ENCODE measurements around the gene TENT4A.

TENT4A gene

DNA sequence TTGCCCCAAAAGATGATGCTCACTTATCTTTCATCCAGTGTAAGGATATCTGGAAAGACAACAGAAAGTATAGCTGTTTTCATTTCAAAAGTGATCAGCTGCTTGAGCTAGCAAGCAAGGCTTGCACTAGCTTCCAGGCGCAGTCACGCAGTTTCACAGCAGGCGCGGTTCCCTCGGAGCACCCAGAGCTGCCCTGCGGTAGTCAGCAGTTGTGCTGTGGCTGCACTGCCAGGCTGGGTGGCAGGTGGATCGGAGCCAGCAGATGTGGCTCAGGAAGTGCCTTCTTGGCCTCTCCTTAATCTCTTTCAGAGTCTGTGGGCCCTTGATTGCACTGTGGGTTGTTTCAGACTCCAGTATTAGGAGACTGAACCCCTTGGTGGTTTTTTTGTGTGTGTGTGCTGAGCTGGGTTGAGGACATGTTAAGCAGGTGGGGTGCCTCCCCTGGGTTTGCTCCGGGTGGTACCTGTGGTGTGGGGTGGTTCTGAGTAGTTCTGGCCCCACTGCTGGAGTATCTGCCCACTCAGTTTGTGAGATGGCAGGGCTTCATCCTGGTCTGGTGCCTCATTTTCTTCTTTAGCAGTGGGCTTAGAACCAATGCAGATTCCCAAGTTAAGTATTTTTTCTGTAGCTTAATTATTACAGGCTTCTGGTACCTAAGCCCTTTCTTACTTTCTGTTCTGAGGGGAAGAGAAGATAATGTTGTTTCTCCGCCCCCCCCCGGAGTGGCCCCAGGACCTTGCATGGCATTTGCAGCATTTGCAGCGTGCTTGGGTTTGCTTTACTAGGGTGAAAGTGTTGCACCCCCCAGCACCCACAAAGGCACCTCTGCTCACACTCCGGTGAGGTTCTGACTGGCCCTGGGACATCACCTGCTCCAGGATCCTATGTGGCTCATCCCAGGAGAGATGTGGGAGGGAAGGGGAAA, 16.4 kb downstream of the TENT4A start:
- CTCF ChIA-PET, result interaction anchor here (0.9 to 1.7 kb wide), 3 partner anchors 11 to 1238 kb away, joined by 3 to 5 read pairs (median 4); partner anchors contain the start of genes NSUN2 and SRD5A1
- POLR2A ChIA-PET, result no interaction called here
- TF ChIP-seq, protein P1, sequence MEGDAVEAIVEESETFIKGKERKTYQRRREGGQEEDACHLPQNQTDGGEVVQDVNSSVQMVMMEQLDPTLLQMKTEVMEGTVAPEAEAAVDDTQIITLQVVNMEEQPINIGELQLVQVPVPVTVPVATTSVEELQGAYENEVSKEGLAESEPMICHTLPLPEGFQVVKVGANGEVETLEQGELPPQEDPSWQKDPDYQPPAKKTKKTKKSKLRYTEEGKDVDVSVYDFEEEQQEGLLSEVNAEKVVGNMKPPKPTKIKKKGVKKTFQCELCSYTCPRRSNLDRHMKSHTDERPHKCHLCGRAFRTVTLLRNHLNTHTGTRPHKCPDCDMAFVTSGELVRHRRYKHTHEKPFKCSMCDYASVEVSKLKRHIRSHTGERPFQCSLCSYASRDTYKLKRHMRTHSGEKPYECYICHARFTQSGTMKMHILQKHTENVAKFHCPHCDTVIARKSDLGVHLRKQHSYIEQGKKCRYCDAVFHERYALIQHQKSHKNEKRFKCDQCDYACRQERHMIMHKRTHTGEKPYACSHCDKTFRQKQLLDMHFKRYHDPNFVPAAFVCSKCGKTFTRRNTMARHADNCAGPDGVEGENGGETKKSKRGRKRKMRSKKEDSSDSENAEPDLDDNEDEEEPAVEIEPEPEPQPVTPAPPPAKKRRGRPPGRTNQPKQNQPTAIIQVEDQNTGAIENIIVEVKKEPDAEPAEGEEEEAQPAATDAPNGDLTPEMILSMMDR (IDR thresholded peaks at IDR 0.05; ENCODE audit: insufficient read depth, low read length, missing control alignments), result no peak
- DNase-seq (ENCODE audit: low read depth, low spot score), result no peak
- no peak overlapping the region for H3K4me3 ChIP-seq (ENCODE audit: low read depth, low read length)

- H3K4me3 ChIP-seq (ENCODE audit: low read depth, low read length), result no peak overlapping the region
- POLR2A ChIA-PET, result no interaction called here
- TF ChIP-seq, protein P1 (IDR thresholded peaks at IDR 0.05; ENCODE audit: insufficient read depth, low read length, missing control alignments), result no peak
- CTCF ChIA-PET, result interaction anchor here (0.9 to 3.8 kb wide), 4 partner anchors 10 to 1239 kb away, joined by 3 to 31 read pairs (median 4); partner anchors contain the start of genes NSUN2 and SRD5A1
- no peak for DNase-seq (ENCODE audit: low read depth, low spot score)
Measured at GRCh38 chr5:6730407-6730806, 17.2 kb downstream of the TENT4A start.

DNA sequence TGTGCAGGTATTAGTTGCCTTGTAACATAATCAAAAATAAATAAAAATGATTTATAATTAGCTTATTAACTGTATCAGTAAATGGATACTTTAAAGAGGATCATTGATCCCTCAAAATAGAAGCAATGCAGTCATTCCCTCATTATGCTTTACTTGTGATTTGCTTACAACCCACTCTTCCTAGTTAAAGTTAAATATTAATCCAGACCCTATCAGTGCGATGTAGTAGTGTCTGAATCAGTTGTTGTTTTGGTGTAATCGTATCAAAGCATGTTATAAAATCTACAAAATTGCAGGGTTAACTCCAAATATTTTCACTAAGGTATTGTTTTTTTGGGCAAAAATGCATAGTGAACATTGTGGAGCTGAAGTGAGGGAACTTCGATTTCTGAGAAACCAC, 17.6 kb downstream of the TENT4A start:
- TF ChIP-seq, protein P1 (IDR thresholded peaks at IDR 0.05; ENCODE audit: insufficient read depth, low read length, missing control alignments), result no peak
- no peak for DNase-seq (ENCODE audit: low read depth, low spot score)
- ChIA-PET CTCF (interaction anchor here (0.9 to 3.8 kb wide), 5 partner anchors 8 to 1239 kb away, joined by 3 to 31 read pairs (median 4); partner anchors contain the start of genes NSUN2 and SRD5A1), POLR2A (no interaction called here)
- H3K4me3 ChIP-seq (ENCODE audit: low read depth, low read length), result no peak overlapping the region

DNA sequence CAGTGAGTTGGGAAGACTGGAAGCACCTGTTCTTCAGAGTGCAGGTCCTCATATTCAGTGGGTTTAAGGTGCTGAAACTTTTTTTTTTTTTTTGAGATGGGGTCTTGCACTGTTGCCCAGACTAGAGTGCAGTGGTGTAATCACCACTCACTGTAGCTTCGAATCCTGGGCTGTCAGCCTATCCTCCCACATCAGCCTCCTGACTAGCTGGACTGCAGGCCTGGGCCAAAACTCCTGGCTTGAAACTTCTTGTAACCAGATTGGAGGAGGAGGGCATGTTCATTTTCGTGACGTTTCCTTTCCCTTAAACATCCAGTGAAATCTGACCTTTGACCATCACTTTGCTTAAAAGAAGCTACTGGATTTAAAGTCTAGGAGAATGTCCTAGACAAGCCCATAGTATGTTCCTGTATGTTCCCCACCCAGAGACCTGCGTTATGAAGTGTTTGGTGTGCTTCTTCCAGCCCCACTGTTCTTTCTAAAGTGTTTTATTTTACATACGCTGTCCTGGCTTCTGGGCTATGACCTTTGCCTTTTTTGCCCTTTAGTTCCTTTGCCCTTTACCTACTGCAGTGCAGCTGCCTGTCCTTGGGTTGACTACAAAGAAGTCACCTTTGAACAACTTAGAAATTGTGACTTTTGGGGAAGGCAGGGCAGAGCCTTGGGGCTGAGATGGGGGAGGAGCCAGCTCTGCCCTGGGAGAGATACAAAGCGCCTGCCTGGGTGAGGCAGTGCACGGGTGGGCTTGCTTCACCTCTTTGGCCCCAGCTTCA, 18.4 kb downstream of the TENT4A start:
- CTCF ChIA-PET, result interaction anchor here (1.2 to 3.8 kb wide), 2 partner anchors 9 to 13 kb away, joined by 4 to 31 read pairs; no protein-coding TSS in a partner anchor

GRCh38 chr5:6732634-6733410, 19.6 kb downstream of the TENT4A start:
- CTCF ChIA-PET, result interaction anchor here (1.3 to 3.8 kb wide), 2 partner anchors 11 to 14 kb away, joined by 3 to 31 read pairs; no protein-coding TSS in a partner anchor
- peak overlapping the region; percentile 16; the same call in 1 of the 2 replicates for H3K4me3 ChIP-seq (ENCODE audit: low read depth, low read length)
- no peak for DNase-seq (ENCODE audit: low read depth, low spot score)
- TF ChIP-seq, protein P1 (IDR thresholded peaks at IDR 0.05; ENCODE audit: insufficient read depth, low read length, missing control alignments), result no peak
- POLR2A ChIA-PET, result interaction anchor here (1.0 to 1.7 kb wide), 4 partner anchors 10 to 101 kb away, joined by 3 to 5 read pairs (median 4); partner anchors contain the start of genes NSUN2, SRD5A1 and TENT4A

More for the DNA sequence above, 18.4 kb downstream of the TENT4A start:
- DNase-seq (ENCODE audit: low read depth, low spot score), result no peak
- POLR2A ChIA-PET, result interaction anchor here (1.1 to 1.2 kb wide), 2 partner anchors 9 to 11 kb away, joined by 3 read pairs; no protein-coding TSS in a partner anchor
- H3K4me3 ChIP-seq (ENCODE audit: low read depth, low read length), result no peak overlapping the region
- TF ChIP-seq, protein P1 (IDR thresholded peaks at IDR 0.05; ENCODE audit: insufficient read depth, low read length, missing control alignments), result no peak
